SK-N-MC (cell line): ENCODE measurements around the gene SEC14L1.

Experiments used
- EZH2 ChIP-seq: fragments of 200-600 bp; sonication (generic); IDR thresholded peaks from one replicate; pipeline ENCODE4 v1.6.1; 2017; ENCODE audit warnings: antibody characterized with exemption
- POLR2AphosphoS5 ChIP-seq: IDR thresholded peaks from 2 replicates; pipeline ENCODE4 v1.6.1; 2012; ENCODE audit warnings: mild to moderate bottlenecking, low read depth, low read length, borderline replicate concordance

GRCh38 chr17:77124192-77124889, 16.4 kb upstream of the SEC14L1 start:
- TF ChIP-seq EZH2: no peak
- TF ChIP-seq POLR2AphosphoS5: no peak
